Ovary (tissue), 3 donors: ENCODE measurements around the gene HMOX1.

Source experiments
- CTCF ChIP-seq, 3 donors: fragments of 450-650 bp in 2 of 3; fragments of 200-600 bp in 1 of 3; IDR thresholded peaks; one replicate each; pipeline versions ENCODE4 v1.5.1 to v1.8.0; 2016 to 2022; ENCODE audit warnings: antibody characterized with exemption in 3 of 3, mild to moderate bottlenecking in 1 of 3
- EP300 ChIP-seq: sonication (generic); formaldehyde crosslinking; IDR thresholded peaks from one replicate; pipeline ENCODE4 v1.6.1; 2017; ENCODE audit warnings: antibody characterized with exemption
- POLR2A ChIP-seq: fragments of 450-650 bp; IDR thresholded peaks from one replicate; pipeline ENCODE4 v1.6.1; 2017; ENCODE audit warnings: antibody characterized with exemption, mild to moderate bottlenecking, moderate library complexity
- donor health status: DM: no; HTN: no; CAD: no.

- TF ChIP-seq CTCF (IDR thresholded peaks at IDR 0.05): no peak
- no peak for TF ChIP-seq POLR2A
- TF ChIP-seq EP300: no peak
These were observed 45.3 kb downstream of the HMOX1 start for GRCh38 chr22:35425971-35426800.
